PFSK-1 (cell line): ENCODE data around the gene KATNAL1.

Experiments
- FOXP2 ChIP-seq: optimal IDR thresholded peaks from 2 replicates; pipeline ENCODE3; 2011; ENCODE audit warnings: borderline replicate concordance, control low read depth, inconsistent platforms; ENCODE audit not compliant: insufficient read depth; ENCODE audit errors: extremely low read length, extremely low read depth
- POLR2AphosphoS5 ChIP-seq: IDR thresholded peaks from 2 replicates; pipeline ENCODE4 v1.6.1; 2012; ENCODE audit warnings: low read depth, mild to moderate bottlenecking, control low read depth, low read length, moderate library complexity
- REST ChIP-seq, 2 experiments: IDR thresholded peaks; 2 replicates each; pipeline versions ENCODE4 v1.6.1 to v1.8.0; 2011 to 2012; ENCODE audit warnings: low read depth in 2 of 2, low read length in 2 of 2, control low read depth in 1 of 2, inconsistent platforms in 1 of 2, mild to moderate bottlenecking in 1 of 2, moderate library complexity in 1 of 2; ENCODE audit not compliant: insufficient read depth in 1 of 2
- SIN3A ChIP-seq: IDR thresholded peaks from 2 replicates; pipeline ENCODE4 v1.6.1; 2012; ENCODE audit warnings: mild to moderate bottlenecking, low read length, moderate library complexity, borderline replicate concordance; ENCODE audit not compliant: insufficient read depth
- TAF1 ChIP-seq: IDR thresholded peaks from 2 replicates; pipeline ENCODE4 v1.6.1; 2012; ENCODE audit warnings: low read length, control low read depth, borderline replicate concordance; ENCODE audit not compliant: insufficient read depth

The KATNAL1 gene

GRCh38 chr13:30331331-30331771 is 24.0 kb upstream of the KATNAL1 start:
- TF ChIP-seq FOXP2 (no peak), REST (IDR thresholded peaks at IDR 0.05; ENCODE audit: insufficient read depth in 1 of 2, low read depth in 2 of 2, low read length in 2 of 2) (no peak), POLR2AphosphoS5 (no peak), TAF1 (no peak), SIN3A (no peak)

- TF ChIP-seq REST (IDR thresholded peaks at IDR 0.05; ENCODE audit: insufficient read depth in 1 of 2, low read depth in 2 of 2, low read length in 2 of 2) = no peak
- TF ChIP-seq POLR2AphosphoS5 = no peak
- TF ChIP-seq SIN3A = no peak
Measured at GRCh38 chr13:30329009-30329585, 21.7 kb upstream of the KATNAL1 start.

GRCh38 chr13:30325668-30326067 is 18.3 kb upstream of the KATNAL1 start:
- no peak for TF ChIP-seq REST (IDR thresholded peaks at IDR 0.05; ENCODE audit: insufficient read depth in 1 of 2, low read depth in 2 of 2, low read length in 2 of 2)
- TF ChIP-seq FOXP2 = no peak
- no peak for TF ChIP-seq POLR2AphosphoS5
- TF ChIP-seq TAF1 = no peak
- no peak for TF ChIP-seq SIN3A

- no peak for TF ChIP-seq TAF1
- TF ChIP-seq FOXP2 = no peak
- no peak for TF ChIP-seq POLR2AphosphoS5
- no peak for TF ChIP-seq REST (IDR thresholded peaks at IDR 0.05; ENCODE audit: insufficient read depth in 1 of 2, low read depth in 2 of 2, low read length in 2 of 2)
- TF ChIP-seq SIN3A = no peak
Measured at GRCh38 chr13:30323524-30323923, 16.2 kb upstream of the KATNAL1 start.

- TF ChIP-seq TAF1 (no peak), FOXP2 (no peak), SIN3A (no peak), REST (IDR thresholded peaks at IDR 0.05; ENCODE audit: insufficient read depth in 1 of 2, low read depth in 2 of 2, low read length in 2 of 2) (no peak), POLR2AphosphoS5 (no peak)
Measured at GRCh38 chr13:30322428-30322827, 15.1 kb upstream of the KATNAL1 start.
